22Rv1 (cell line): Measurements from ENCODE around the gene MFSD1.
"Not testable (repeated sequence)": the region's sequence is repeated elsewhere in the genome, so short reads cannot be mapped to it uniquely, and the experiment has no call there.

Experiments
- H3K27ac ChIP-seq: fragments of 450-650 bp; 2 replicates; pipeline ENCODE4 v1.5.1; 2017
- CTCF ChIP-seq: fragments of 450-650 bp; IDR thresholded peaks from 2 replicates; pipeline ENCODE4 v1.5.1; 2017; ENCODE audit warnings: mild to moderate bottlenecking
- ZFX ChIP-seq: fragments of 450-650 bp; IDR thresholded peaks from 2 replicates; pipeline ENCODE4 v1.6.1; 2017; ENCODE audit warnings: antibody characterized with exemption, borderline replicate concordance

Gene MFSD1

GRCh38 chr3:158785972-158786371 lies 15.9 kb upstream of the MFSD1 start:
- no peak for TF ChIP-seq CTCF
- TF ChIP-seq ZFX = no peak
- H3K27ac ChIP-seq = no peak overlapping the region

- TF ChIP-seq ZFX (no peak), CTCF (no peak)
- peak overlapping the region; percentile 22; the same call in 1 of the 2 replicates for H3K27ac ChIP-seq
Measured at GRCh38 chr3:158788446-158788845, 13.4 kb upstream of the MFSD1 start.

GRCh38 chr3:158789592-158789991 lies 12.3 kb upstream of the MFSD1 start:
- TF ChIP-seq CTCF (peak; percentile 61), ZFX (no peak)
- H3K27ac ChIP-seq = no peak overlapping the region

GRCh38 chr3:158790901-158791589 lies 10.8 kb upstream of the MFSD1 start:
- TF ChIP-seq CTCF (peak; percentile 94), ZFX (no peak)
- no peak overlapping the region for H3K27ac ChIP-seq

- peak; percentile 51 for TF ChIP-seq CTCF
- H3K27ac ChIP-seq = not testable (repeated sequence)
Measured at GRCh38 chr3:158791590-158791920, 10.3 kb upstream of the MFSD1 start.

GRCh38 chr3:158792709-158793108 lies 9.1 kb upstream of the MFSD1 start:
- no peak overlapping the region for H3K27ac ChIP-seq
- TF ChIP-seq CTCF (no peak), ZFX (no peak)

GRCh38 chr3:158794206-158794605 lies 7.6 kb upstream of the MFSD1 start:
- TF ChIP-seq CTCF = no peak
- TF ChIP-seq ZFX = no peak
- H3K27ac ChIP-seq = no peak overlapping the region
